Trophoblast cell (in vitro differentiated cells and primary cell): Measurements from ENCODE around the gene GBX2.
A peak's percentile ranks its signal among the peaks of the same experiment; 100 is the strongest.

Experiments used
- DNase-seq, 2 donors: peaks; one replicate each; pipeline ENCODE4 v3.0.0-alpha.2; 2016
- H2AFZ ChIP-seq: 2 replicates; pipeline ENCODE4 v1.6.1; 2013; ENCODE audit warnings: low read length, moderate library complexity, mild to moderate bottlenecking; ENCODE audit not compliant: insufficient read depth, poor library complexity
- H2AK5ac ChIP-seq: 2 replicates; pipeline ENCODE4 v1.6.1; 2013; ENCODE audit warnings: mild to moderate bottlenecking, low read length
- H2BK120ac ChIP-seq: 2 replicates; pipeline ENCODE4 v1.6.1; 2013; ENCODE audit warnings: low read length, mild to moderate bottlenecking, moderate library complexity; ENCODE audit not compliant: insufficient read depth, poor library complexity
- H2BK12ac ChIP-seq: 2 replicates; pipeline ENCODE4 v1.6.1; 2013; ENCODE audit warnings: mild to moderate bottlenecking, low read length, moderate library complexity
- H2BK5ac ChIP-seq: 2 replicates; pipeline ENCODE4 v1.6.1; 2013; ENCODE audit warnings: low read length, low read depth, moderate library complexity, mild to moderate bottlenecking; ENCODE audit not compliant: poor library complexity
- H3K14ac ChIP-seq: 2 replicates; pipeline ENCODE4 v1.6.1; 2013; ENCODE audit warnings: mild to moderate bottlenecking, low read length
- H3K18ac ChIP-seq: 2 replicates; pipeline ENCODE4 v1.6.1; 2013; ENCODE audit warnings: mild to moderate bottlenecking, low read length
- H3K23ac ChIP-seq: 2 replicates; pipeline ENCODE4 v1.6.1; 2013; ENCODE audit warnings: low read length
- H3K27ac ChIP-seq: 2 replicates; pipeline ENCODE4 v1.5.1; 2013; ENCODE audit warnings: low read depth, mild to moderate bottlenecking, inconsistent platforms, low read length, moderate library complexity
- H3K27me3 ChIP-seq: 2 replicates; pipeline ENCODE4 v1.6.1; 2013; ENCODE audit warnings: inconsistent platforms, mild to moderate bottlenecking, low read length, moderate library complexity; ENCODE audit not compliant: insufficient read depth
- H3K36me3 ChIP-seq, 2 experiments: 1 replicate in 1 of 2; 2 replicates in 1 of 2; pipeline ENCODE4 v1.6.1; 2013; ENCODE audit warnings: low read length in 2 of 2, mild to moderate bottlenecking in 2 of 2, moderate library complexity in 1 of 2; ENCODE audit not compliant: insufficient read depth in 2 of 2, control insufficient read depth in 1 of 2
- H3K4ac ChIP-seq: 2 replicates; pipeline ENCODE4 v1.6.1; 2013; ENCODE audit warnings: low read depth, mild to moderate bottlenecking, low read length, moderate library complexity
- H3K4me1 ChIP-seq, 2 experiments: 1 replicate in 1 of 2; 2 replicates in 1 of 2; pipeline ENCODE4 v1.6.1; 2013; ENCODE audit warnings: low read length in 2 of 2, mild to moderate bottlenecking in 2 of 2, moderate library complexity in 1 of 2; ENCODE audit not compliant: insufficient read depth in 2 of 2, control insufficient read depth in 1 of 2
- H3K4me2 ChIP-seq: 2 replicates; pipeline ENCODE4 v1.6.1; 2013; ENCODE audit warnings: inconsistent platforms, mild to moderate bottlenecking, low read length, moderate library complexity
- H3K4me3 ChIP-seq: 2 replicates; pipeline ENCODE4 v1.5.1; 2013; ENCODE audit warnings: mild to moderate bottlenecking, low read depth, low read length, inconsistent platforms
- H3K79me1 ChIP-seq: one replicate; pipeline ENCODE4 v1.6.1; 2013; ENCODE audit warnings: low read length
- H3K79me2 ChIP-seq: 2 replicates; pipeline ENCODE4 v1.6.1; 2013; ENCODE audit warnings: low read length, mild to moderate bottlenecking; ENCODE audit not compliant: control insufficient read depth, insufficient read depth, poor library complexity
- H3K9ac ChIP-seq: 2 replicates; pipeline ENCODE4 v1.6.1; 2013; ENCODE audit warnings: mild to moderate bottlenecking, low read length
- H3K9me3 ChIP-seq: 2 replicates; pipeline ENCODE4 v1.6.1; 2013; ENCODE audit warnings: low read depth, mild to moderate bottlenecking, control low read depth, inconsistent platforms, low read length; ENCODE audit not compliant: insufficient read depth
- H4K12ac ChIP-seq: 2 replicates; pipeline ENCODE4 v1.6.1; 2013; ENCODE audit warnings: low read depth, mild to moderate bottlenecking, low read length, moderate library complexity
- H4K8ac ChIP-seq: 2 replicates; pipeline ENCODE4 v1.6.1; 2013; ENCODE audit warnings: low read depth, mild to moderate bottlenecking, low read length, moderate library complexity
- H4K91ac ChIP-seq: one replicate; pipeline ENCODE4 v1.6.1; 2013; ENCODE audit warnings: low read depth, mild to moderate bottlenecking, low read length, moderate library complexity
- WGBS: extraction: QIAGEN DNeasy Blood & Tissue Kit; methylation state at CpG from one replicate; pipeline ENCODE4 v1.1.7; 2013; ENCODE audit warnings: missing lambda C conversion rate; ENCODE audit not compliant: insufficient read length, insufficient coverage; ENCODE audit errors: extremely low coverage; 5-methylcytosine and 5-hydroxymethylcytosine counted together

GBX2 gene

DNA sequence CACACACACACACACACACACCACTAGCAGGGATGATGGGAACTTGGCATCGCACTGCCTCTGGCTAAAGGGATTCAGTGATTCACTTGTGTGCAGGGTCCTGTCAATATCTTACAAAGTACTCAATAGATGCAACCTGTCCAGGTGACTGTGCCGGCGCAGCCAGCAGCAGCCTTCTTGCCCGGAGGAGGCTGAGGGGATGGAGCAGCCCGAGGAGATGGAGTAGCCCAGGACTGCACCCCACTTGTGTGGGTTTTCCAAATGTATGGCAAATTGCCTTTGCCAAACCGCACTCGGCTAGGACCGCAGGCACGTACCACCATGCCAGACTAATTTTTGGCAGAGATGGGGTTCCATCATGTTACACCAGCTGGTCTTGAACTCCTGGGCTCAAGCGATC, 31.1 kb downstream of the GBX2 start:
- WGBS, result no CpG with 5 or more reads among the region's 10 CpGs
- H2AK5ac ChIP-seq, result no peak overlapping the region
- H2AFZ ChIP-seq, result no peak overlapping the region
- H3K36me3 ChIP-seq, result no peaks in the 10 kb centered on the region
- no peak overlapping the region for H3K4me3 ChIP-seq
- no peaks in the 10 kb centered on the region for H3K79me2 ChIP-seq
- H3K14ac ChIP-seq, result no peak overlapping the region
- H2BK120ac ChIP-seq, result no peak overlapping the region
- H3K27me3 ChIP-seq, result no peaks in the 10 kb centered on the region
- no peak overlapping the region for H4K12ac ChIP-seq
- H3K4me1 ChIP-seq, result no peaks in the 10 kb centered on the region
- no peak overlapping the region for H3K4me2 ChIP-seq
- no peak overlapping the region for H2BK5ac ChIP-seq
- no peak overlapping the region for H3K23ac ChIP-seq
- H4K91ac ChIP-seq, result no peak overlapping the region
- H3K27ac ChIP-seq, result no peak overlapping the region
- no peak overlapping the region for H3K9ac ChIP-seq
- no peak overlapping the region for H4K8ac ChIP-seq
- H2BK12ac ChIP-seq, result no peak overlapping the region
- H3K9me3 ChIP-seq, result no peaks in the 10 kb centered on the region
- H3K79me1 ChIP-seq, result no peaks in the 10 kb centered on the region
- DNase-seq, result no peak
- H3K18ac ChIP-seq, result no peak overlapping the region
- H3K4ac ChIP-seq, result no peak overlapping the region

- no peak overlapping the region for H3K18ac ChIP-seq
- H3K4me2 ChIP-seq, result no peak overlapping the region
- no peaks in the 10 kb centered on the region for H3K9me3 ChIP-seq
- H2BK12ac ChIP-seq, result no peak overlapping the region
- no peak overlapping the region for H4K12ac ChIP-seq
- H2BK120ac ChIP-seq, result no peak overlapping the region
- H2BK5ac ChIP-seq, result no peak overlapping the region
- H2AFZ ChIP-seq, result no peak overlapping the region
- no peak overlapping the region for H4K91ac ChIP-seq
- no peak overlapping the region for H4K8ac ChIP-seq
- no peak overlapping the region for H2AK5ac ChIP-seq
- H3K36me3 ChIP-seq, result no peaks in the 10 kb centered on the region
- no peak overlapping the region for H3K4ac ChIP-seq
- no peak overlapping the region for H3K23ac ChIP-seq
- H3K27me3 ChIP-seq, result no peaks in the 10 kb centered on the region
- WGBS, result no CpG with 5 or more reads among the region's 19 CpGs
- H3K9ac ChIP-seq, result no peak overlapping the region
- no peaks in the 10 kb centered on the region for H3K79me2 ChIP-seq
- H3K27ac ChIP-seq, result no peak overlapping the region
- peak overlapping the region; percentile 12 for H3K4me3 ChIP-seq
- no peaks in the 10 kb centered on the region for H3K79me1 ChIP-seq
- H3K4me1 ChIP-seq, result no peaks in the 10 kb centered on the region
- DNase-seq, result no peak
- no peak overlapping the region for H3K14ac ChIP-seq
Measured at GRCh38 chr2:236136538-236136937, 31.6 kb downstream of the GBX2 start.

GRCh38 chr2:236133410-236134012, 34.7 kb downstream of the GBX2 start:
- WGBS, result no CpG with 5 or more reads among the region's 12 CpGs

GRCh38 chr2:236131073-236131692, 37.0 kb downstream of the GBX2 start:
- H3K79me2 ChIP-seq, result no peaks in the 10 kb centered on the region
- WGBS, result no CpG with 5 or more reads among the region's 10 CpGs

More at GRCh38 chr2:236133410-236134012, 34.7 kb downstream of the GBX2 start:
- no peaks in the 10 kb centered on the region for H3K27me3 ChIP-seq
- H3K9me3 ChIP-seq, result no peaks in the 10 kb centered on the region
- H4K12ac ChIP-seq, result no peak overlapping the region
- H3K4me2 ChIP-seq, result no peak overlapping the region
- no peaks in the 10 kb centered on the region for H3K79me2 ChIP-seq
- no peak overlapping the region for H3K4me3 ChIP-seq
- no peak overlapping the region for H3K9ac ChIP-seq
- H2AFZ ChIP-seq, result no peak overlapping the region
- no peak overlapping the region for H3K4ac ChIP-seq
- no peak overlapping the region for H4K91ac ChIP-seq
- H2BK5ac ChIP-seq, result no peak overlapping the region
- H2AK5ac ChIP-seq, result no peak overlapping the region
- no peaks in the 10 kb centered on the region for H3K79me1 ChIP-seq
- H3K36me3 ChIP-seq, result no peaks in the 10 kb centered on the region
- no peak for DNase-seq
- H3K18ac ChIP-seq, result no peak overlapping the region
- no peak overlapping the region for H3K27ac ChIP-seq
- no peak overlapping the region for H4K8ac ChIP-seq
- no peaks in the 10 kb centered on the region for H3K4me1 ChIP-seq
- no peak overlapping the region for H2BK12ac ChIP-seq
- H3K14ac ChIP-seq, result no peak overlapping the region
- no peak overlapping the region for H2BK120ac ChIP-seq
- H3K23ac ChIP-seq, result no peak overlapping the region

More at GRCh38 chr2:236131073-236131692, 37.0 kb downstream of the GBX2 start:
- no peaks in the 10 kb centered on the region for H3K79me1 ChIP-seq
- no peak overlapping the region for H3K27ac ChIP-seq
- H4K8ac ChIP-seq, result no peak overlapping the region
- no peak overlapping the region for H3K23ac ChIP-seq
- no peaks in the 10 kb centered on the region for H3K27me3 ChIP-seq
- peaks cover 0 to 3% of the 10 kb centered on the region in 2 experiments for H3K36me3 ChIP-seq
- no peak overlapping the region for H3K9ac ChIP-seq
- H3K4ac ChIP-seq, result no peak overlapping the region
- no peak overlapping the region for H3K4me3 ChIP-seq
- DNase-seq, result no peak
- H3K18ac ChIP-seq, result no peak overlapping the region
- no peak overlapping the region for H2BK12ac ChIP-seq
- no peak overlapping the region for H2AK5ac ChIP-seq
- H4K12ac ChIP-seq, result no peak overlapping the region
- no peak overlapping the region for H4K91ac ChIP-seq
- H2AFZ ChIP-seq, result no peak overlapping the region
- H3K9me3 ChIP-seq, result peaks cover 2% of the 10 kb centered on the region
- H2BK120ac ChIP-seq, result no peak overlapping the region
- no peak overlapping the region for H3K14ac ChIP-seq
- H2BK5ac ChIP-seq, result no peak overlapping the region
- H3K4me1 ChIP-seq, result no peaks in the 10 kb centered on the region
- H3K4me2 ChIP-seq, result no peak overlapping the region
